HL-60/S4 treated with retinoic acid at 250 ng/mL for 4 days and 3 days (cell line): ENCODE measurements around the gene BLOC1S1.

ENCODE experiments used
- in situ Hi-C: fragments of 300-500 bp; cut with MboI; formaldehyde crosslinking; loops from 2 replicates; pipeline ENCODE4 v1.7.0; 2022; ENCODE audit warnings: low sequenced_read_pairs

The BLOC1S1 gene

DNA sequence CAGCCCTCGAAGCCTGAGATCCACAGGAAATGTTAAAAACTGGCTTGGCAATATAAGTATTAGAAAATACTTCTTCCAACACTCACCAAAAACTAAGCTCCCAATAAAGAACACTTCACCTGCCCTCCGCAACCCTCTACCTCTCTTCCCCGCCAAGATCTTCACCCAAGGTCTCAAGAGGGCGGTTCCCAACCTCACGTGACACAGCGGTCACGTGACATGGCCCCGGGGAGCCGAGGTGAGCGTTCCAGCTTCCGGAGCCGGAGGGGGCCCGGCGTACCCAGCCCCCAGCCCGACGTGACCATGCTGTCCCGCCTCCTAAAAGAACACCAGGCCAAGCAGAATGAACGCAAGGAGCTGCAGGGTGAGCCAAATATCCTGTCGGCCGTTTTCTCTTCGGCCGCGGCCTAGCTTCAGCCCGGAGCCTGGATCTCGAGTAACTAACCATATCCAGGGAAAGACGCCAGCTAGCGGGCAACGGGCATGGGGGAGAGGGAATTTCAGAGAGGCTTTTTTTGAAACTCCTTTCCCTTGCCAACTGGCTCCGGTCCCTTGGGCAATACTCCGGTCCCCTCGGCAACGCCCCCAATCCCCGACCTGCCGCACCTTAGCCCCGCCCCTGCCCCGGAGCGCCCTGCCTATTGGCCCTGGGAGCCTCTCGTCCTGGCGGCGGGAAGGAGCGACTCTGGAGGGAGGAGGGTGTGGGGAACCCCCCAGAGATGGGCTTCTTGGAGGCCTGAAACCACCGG, at the start of gene BLOC1S1:
Gene BLOC1S1, plus strand, starts transcription at position 214 of the 749 bp plus-strand sequence. Its CDS starts 6 bp downstream, at position 220.
- in situ Hi-C loops, result no loop called here

DNA sequence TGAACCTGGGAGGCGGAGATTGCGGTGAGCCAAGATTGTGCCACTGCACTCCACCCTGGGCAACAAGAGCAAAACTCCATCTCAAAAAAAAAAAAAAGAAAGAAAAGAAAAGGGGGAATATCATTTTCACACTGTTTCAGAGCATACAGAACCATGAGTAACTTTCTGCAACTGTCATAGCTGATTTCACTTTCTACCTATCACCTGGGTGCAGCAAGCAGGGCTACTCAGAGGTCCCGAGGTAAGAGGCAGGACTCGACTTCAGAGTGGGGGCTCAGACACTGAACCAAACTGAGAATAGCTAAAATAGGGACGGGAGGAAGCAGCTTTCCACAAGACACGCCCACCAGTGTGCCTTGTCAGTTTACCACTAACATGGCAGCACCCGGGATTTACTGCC, 49.3 kb upstream of the BLOC1S1 start:
- in situ Hi-C loops, result no loop called here

DNA sequence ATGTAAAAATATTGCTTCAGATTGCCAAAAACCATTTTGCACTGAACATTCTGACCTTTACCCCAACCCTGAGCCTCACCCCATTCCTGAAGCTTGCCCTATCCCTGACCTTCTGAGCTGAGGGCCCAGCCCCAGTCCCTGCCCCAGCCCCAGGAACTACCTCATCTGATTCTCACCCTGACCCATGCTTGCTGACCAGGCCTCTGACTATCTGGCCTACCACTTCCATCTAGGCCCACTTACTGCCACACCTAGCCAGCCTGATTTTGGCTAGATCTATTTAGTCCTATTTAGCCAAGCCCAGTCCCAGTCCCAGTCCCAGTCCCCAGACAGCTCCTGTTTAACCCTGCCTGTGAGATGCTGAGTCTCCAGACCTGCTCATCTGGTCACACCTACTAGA, 45.6 kb upstream of the BLOC1S1 start:
- in situ Hi-C loops, result no loop called here

GRCh38 chr12:55671746-55672145, 44.1 kb upstream of the BLOC1S1 start:
- in situ Hi-C loops, result no loop called here

DNA sequence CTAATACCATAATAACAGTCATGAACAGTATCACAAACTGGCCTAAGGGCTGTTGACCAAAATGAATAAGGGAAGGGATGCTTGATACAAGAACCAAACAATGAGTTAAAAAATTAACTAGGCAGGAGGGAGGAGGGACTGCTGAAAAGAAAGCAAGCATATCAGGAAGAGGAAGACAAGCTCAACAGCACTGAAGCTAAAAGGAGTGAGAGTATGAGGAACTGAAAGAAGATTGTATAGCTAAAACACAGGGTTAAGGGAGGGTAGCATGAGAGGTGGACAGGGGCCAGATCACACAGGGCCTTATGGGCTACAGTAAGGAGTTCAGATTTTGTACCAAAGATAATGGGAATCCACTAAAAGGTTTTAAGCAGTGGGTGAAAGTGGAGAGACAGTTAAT, 42.2 kb upstream of the BLOC1S1 start:
- in situ Hi-C loops, result no loop called here

DNA sequence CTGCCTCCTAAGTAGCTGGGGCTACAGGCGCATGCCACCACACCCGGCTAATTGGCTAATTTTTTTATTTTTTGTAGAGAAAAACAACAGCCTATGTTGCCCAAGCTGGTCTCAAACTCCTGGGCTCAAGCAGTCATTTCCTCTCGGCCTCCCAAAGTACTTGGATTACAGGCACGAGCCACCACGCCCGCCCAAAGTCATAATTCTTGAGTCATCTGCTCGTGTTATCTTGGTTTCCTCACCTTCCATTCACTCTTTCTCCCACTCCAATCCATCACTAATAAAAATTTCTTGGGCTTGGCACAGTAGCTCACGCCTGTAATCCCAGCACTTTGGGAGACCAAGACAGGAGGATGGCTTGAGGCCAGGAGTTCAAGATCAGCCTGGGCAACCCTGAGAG, 40.2 kb upstream of the BLOC1S1 start:
- in situ Hi-C loops, result no loop called here

GRCh38 chr12:55676707-55677106, 39.1 kb upstream of the BLOC1S1 start:
- in situ Hi-C loops, result no loop called here

DNA sequence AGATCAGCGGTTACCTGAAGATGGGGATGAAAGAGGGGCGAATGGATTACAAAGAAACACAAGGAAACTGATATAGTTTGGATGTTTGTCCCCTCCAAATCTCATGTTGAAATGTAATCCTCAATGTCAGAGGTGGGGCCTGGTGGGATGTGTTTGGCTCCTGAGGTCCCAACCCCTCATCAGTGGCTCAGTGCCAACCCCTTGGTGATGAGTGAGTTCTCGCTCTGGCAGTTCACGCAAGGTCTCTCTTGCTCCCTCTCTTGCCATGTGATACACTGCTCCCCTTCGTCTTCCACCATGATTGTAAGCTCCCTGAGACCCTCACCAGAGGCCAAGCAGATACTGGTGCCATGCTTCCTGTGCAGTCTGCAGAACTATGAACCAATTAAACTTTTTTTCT, 36.2 kb upstream of the BLOC1S1 start:
- in situ Hi-C loops, result no loop called here

GRCh38 chr12:55681142-55682077, 34.4 kb upstream of the BLOC1S1 start:
- in situ Hi-C loops, result no loop called here

DNA sequence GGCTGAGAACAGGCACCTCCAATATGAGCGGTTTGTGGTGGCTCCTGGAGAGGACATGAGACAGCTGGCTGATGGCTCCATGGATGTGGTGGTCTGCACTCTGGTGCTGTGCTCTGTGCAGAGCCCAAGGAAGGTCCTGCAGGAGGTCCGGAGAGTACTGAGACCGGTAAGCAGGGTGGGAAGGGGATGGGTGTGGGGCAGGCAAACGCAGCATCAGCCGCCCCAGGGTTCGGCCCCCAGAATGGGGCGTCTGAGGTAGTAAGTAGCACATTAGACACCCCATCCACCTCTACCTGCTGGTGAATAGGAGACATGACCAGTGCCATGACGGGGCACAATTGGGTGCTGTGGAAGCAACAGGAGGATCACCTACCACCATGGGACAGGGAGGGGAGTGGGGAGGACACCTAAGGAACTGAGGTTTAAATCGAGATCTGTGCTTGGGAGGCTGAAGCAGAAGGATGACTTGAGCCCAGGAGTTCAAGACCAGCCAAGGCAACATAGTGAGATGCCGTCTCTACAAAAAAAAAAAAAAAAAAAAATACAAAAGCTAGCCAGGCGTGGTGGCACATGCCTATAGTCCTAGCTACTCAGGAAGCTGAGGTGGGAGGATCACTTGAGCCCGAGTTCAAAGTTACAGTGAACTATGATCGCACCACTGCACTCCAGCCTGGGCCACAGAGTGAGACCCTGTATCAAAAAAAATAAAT, 33.6 kb upstream of the BLOC1S1 start:
- in situ Hi-C loops, result no loop called here

- in situ Hi-C loops, result no loop called here
These were observed 32.2 kb upstream of the BLOC1S1 start for GRCh38 chr12:55683676-55684075.

DNA sequence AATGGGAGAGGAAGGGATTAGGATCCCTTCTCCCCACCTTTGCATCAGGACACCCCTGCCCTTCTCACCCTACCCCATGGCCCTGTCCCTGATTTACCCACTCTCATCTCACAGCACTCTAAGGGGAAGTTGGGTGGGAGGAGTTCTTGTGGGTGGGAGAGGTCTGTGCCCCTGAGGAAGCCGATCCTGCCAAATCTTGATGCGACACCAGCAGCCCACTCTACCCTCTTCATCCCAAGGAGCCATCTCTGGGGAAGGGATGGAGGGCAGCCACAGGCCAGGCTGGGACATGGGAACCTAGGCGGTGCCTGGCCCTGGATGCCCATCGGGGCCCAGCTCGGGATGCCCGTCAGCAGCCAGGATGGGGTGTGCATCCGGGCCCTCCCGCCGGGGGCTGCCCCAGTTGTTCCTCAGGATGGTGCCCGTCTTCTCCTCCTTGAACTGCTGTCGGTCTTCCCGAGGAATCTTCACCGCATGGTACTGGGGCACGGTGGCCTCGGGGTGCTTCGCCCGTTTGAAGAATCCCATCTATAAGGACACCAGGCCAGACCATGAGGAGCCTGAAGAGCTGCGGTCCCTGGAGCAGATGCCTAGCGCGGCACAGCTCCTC, 31.0 kb upstream of the BLOC1S1 start:
- in situ Hi-C loops, result no loop called here

- in situ Hi-C loops, result no loop called here
These were observed 30.2 kb upstream of the BLOC1S1 start for GRCh38 chr12:55685671-55686070.

DNA sequence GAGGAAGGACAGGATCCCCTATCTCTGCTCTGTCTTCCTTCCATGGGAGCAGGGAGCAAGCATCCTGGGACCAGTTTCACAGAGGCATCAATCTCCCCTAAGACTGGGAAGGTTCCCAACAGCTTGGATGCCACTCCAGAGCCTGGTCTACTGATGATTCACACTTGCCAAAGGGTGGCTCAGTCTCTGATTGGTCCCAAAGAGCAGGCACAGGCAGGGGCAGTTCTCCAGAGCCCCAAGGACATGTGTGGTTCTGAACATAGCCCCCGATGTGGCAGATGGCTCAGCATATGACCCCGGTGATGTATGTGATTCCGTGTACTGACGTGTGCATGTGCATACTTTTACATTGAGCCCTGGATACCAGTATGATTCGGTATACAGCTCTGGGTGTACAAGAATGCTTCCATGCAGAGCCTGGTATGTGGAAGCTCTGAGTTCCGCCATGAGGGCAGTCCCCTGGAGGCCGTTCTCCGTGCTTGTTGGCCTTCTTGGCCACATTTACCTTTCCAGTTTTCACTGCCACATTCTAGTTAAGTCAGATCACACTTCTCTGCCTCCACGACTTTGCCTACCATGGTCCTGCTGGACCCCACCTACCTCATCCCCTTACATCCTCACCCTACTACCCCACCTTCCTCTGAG, 29.4 kb upstream of the BLOC1S1 start:
- in situ Hi-C loops, result no loop called here

DNA sequence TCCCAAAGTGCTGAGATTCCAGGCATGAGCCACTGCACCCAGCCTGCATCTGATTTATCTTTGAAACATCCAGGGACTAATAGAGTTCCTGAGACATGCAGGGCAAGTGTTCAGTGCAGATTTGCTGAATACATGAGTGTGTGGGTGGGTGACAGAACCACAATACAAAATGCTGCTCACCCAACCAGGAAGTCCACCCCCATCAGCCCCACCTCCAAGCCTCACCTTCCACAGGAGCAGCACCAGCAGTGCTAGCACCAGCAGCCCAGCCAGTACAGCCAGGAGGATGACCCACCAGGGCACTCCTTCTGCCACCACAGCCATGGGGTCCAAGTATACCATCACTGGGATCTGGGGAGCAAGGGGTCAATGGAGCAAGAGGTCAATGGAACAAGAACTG, 28.1 kb upstream of the BLOC1S1 start:
- in situ Hi-C loops, result no loop called here

DNA sequence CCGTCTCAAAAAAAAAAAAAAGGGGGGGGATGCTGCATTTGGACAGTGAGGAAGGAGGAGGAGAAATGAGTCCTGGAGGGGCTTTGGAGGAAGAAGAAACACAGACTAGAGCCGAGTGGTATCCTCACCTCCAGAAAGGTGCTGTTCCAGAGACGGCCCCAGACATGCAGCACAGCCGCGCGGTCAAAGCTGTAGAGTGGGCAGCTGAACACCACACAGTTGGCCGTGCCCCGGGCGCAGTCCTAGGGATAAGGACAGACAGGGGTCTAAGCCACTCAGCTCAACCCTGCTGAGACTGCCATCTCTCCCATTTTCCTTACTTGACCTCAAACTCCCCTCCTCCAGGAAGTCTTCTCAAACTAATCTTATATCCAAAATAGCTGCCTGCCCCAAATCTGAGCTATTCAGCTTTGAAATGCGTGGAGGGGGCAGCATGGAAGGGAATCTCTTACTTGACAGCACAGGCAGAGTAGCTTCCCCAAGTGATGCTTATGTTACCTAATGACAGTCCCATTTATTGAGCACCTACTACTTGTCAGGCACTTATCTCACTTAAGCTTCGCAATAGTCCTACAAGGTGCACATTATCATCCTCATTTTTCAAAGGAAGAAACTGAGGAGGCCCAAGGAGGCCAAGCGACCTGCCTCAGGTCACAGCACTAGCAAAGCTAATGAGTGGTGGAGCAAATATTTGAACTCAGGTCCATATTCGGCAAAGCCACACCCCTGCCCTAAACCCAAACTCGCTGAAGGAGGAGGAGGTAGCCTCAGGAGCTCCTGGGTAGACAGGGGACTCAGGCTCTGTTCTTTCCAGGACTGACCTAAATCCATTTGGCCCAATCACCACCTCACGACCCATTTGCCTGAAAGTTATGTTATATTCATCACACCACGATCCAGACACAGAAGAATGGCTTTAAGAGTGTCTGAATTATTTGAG, 26.9 kb upstream of the BLOC1S1 start:
- in situ Hi-C loops, result no loop called here

DNA sequence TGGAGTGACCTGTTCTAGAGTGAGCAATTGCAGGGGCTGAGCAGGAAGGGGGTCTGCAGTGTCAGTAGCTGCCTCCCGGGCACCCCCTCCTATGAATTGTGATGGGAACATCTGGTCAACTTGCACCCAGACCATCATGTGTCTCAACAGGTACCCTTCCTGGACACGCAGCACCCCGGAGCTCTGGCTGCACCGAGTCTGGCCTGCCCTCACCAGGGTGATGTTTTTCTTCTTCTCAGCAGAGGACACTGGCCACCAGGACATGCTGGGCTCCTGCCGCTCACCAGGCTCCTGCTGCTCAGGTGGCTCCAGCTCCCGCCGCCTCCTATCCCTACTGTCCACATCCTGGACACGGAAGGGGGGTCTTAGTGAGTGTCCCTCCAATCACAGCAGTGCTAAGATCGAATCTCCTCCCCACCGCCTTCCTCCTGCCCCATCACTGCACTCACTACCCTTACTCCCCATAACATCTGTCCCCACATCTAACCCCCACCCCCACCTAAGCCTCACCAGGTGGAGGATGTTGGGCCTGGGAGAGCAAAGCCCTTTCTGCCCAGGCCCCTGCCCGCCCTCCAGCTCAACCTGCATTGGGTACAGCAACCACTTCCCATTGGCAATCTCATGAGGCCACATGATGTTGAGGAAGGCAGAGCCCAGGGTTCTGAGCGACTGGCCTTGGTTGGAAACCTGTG, 23.1 kb upstream of the BLOC1S1 start:
- in situ Hi-C loops, result no loop called here

DNA sequence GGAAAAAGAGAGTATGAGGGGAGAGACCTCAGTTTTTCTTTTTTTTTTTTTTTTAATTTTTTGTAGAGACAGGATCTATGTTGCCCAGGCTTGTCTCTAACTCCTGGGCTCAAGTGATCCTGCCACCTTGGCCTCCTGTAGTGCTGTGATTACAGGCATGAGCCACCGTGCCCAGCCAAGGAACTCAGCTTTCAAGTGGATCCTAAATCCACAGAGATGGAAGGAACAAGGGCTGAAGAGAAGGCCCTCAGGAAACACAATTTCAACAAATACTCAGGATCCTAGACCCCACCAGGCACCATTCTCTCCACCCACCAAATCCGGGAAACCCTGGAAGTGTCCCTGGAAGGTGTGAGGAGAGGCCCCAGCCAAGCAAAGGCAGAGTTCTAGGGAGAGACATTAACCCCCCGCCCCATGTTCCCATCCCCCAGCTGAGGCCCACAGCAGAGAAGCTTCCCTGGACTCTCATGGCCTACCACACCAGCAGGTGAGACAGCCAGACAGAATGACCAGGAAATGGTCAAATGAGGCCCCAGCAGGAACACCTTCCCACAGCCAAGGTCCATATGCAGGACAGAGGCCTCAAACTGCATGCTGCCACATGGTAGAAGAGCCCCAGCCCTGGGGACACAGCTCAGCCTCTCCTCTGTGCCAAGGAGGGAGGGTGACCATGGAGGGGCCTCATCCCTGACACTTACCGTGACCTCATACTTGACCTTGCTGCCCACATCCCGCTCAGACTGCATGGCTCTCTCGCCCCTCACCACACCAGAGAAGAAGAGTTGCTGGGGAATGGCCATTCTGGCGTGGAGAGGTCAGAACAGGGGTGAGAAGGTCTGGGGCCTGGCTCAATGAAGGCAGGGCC, 22.3 kb upstream of the BLOC1S1 start:
- in situ Hi-C loops, result no loop called here
